Dermis blood vessel endothelial cell (primary cell): ENCODE measurements around the gene CCDC40. TPM values are rescaled to one million over a fixed set of nuclear protein-coding genes. Genes with fewer than 3 reads are reported as not detected.

ENCODE experiments used
- DNase-seq: peaks from one replicate; pipeline ENCODE4 v3.0.0; 2010
- total RNA-seq: library from RNA; depleted of rRNA; stranded (reverse); fragments of >200 nt; gene quantifications from 2 replicates; pipeline ENCODE4 v1.2.3, GENCODE V29; 2014

The CCDC40 gene
- total RNA-seq, 1 donor from 2014 or later, result 1.4 TPM

GRCh38 chr17:80142929-80143328 lies 106.5 kb downstream of the CCDC40 start:
- no peak for DNase-seq

DNA sequence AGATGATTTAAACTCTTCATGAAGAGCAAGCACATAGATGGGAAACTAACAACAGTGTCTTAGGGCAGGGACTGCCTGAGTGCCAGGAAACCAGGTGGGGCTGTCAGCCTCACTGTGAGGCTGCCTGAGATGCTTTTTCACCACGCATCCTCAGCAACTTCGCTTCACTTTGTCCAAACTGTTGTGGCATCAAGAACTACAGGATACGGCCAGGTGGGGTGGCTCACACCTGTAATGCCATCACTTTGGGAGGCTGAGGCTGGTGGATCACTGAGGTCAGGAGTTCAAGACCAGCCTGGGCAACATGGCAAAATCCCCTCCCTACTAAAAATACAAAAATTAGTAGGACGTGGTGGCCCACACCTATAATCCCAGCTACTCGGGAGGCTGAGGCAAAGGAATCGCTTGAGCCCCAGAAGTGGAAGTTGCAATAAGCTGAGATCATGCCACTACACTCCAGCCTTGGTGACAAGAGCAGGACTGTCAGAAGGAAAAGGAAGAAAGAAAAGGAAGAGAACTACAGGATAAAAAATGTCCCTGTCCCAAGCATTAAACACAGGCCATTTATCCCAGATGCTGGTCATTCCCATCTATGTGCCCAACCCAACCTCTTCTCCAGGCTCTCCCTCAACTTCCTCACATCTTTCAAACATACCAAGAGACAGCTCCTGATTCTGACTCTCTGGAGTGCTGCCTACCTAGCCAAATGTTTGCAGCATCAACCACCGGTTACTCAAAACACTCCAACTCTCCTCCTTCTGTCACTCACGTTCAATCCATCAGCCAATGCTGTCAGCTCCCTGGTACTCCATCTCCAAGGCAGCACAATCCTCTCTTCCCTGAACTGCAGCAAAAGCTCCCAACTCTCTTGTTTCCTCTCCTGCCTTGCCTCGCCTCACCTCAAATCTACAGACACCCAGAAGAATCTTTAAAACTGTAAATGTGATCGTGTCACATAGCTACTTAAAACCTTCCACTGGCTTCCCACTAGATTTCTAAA lies 108.9 kb downstream of the CCDC40 start:
- peak; percentile 11 for DNase-seq

DNA sequence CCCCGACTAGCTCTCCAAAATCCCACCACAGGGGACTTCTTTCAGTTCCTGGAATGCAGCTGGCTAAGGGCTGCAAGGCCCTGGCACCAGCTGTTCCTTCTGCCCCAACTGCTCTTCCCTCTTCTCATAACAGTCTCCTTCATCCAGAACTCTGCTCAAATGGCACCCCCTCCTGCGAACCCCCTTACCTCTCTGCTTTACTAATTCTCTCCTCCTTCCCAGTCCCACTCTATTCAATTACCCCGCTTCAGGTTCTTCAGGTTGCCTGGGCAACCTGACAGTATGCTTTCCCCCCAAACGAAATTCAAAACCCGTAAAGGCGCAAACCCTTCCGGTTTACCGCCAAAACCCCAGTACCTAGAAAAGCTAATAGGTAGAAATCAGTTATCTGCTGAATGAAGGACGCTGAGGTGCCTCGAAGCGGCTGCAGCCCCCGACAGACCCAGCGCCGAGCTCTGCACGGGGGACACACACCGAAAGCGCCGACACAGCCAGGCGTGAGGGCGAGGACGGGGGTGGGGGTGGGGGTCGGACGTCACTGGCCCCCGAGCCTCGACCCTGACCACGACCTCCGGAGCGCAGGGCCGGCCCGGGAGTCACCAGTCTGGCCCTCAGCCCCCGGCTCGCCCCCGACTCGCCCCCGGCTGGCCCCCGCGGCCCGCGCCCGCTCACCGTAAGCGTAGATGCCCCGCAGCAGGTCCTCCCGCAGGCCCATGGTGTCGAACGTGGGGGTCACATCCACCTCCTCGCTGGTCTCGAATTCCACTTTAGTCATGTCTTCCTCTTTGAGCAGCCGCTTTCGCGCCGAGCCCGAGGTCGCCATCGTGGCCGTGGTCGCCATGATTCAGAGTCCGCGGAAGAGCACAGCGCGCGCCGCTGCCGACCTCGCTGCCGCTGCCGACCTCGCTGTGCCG lies 109.9 kb downstream of the CCDC40 start:
- peak; percentile 26 for DNase-seq

GRCh38 chr17:80147035-80147822 lies 110.8 kb downstream of the CCDC40 start, which contains the start of gene EIF4A3:
Gene EIF4A3 (minus strand): TSS chr17:80147128. CDS start chr17:80146961, 167 bp downstream.
- peak; percentile 100 for DNase-seq

Other genes with a start within 250 kb of the CCDC40 start
- 2.7 and 5.1 TPM in 2 replicates for gene CBX8, start 239.6 kb upstream of the CCDC40 start, total RNA-seq
- 11.1 and 13.5 TPM in 2 replicates for gene CBX4, start 197.2 kb upstream of the CCDC40 start, total RNA-seq
- gene TBC1D16, start 770 bp upstream of the CCDC40 start, total RNA-seq, result 44.9 and 61.8 TPM in 2 replicates
- 47.7 and 52.4 TPM in 2 replicates for gene GAA, start 64.9 kb downstream of the CCDC40 start, total RNA-seq
- 99.6 and 235 TPM in 2 replicates for gene EIF4A3, start 110.5 kb downstream of the CCDC40 start, total RNA-seq
- 0.34 and 1.1 TPM in 2 replicates for gene CARD14, start 133.4 kb downstream of the CCDC40 start, total RNA-seq
- 14.3 and 20.3 TPM in 2 replicates for gene SGSH, start 183.7 kb downstream of the CCDC40 start, total RNA-seq
- 13.3 and 14.8 TPM in 2 replicates for gene SLC26A11, start 183.8 kb downstream of the CCDC40 start, total RNA-seq
- 111 and 162 TPM in 2 replicates for gene RNF213, start 224.2 kb downstream of the CCDC40 start, total RNA-seq